Measurements from ENCODE around the gene LBX2. TPM values are rescaled to one million over a fixed set of nuclear protein-coding genes. Genes with fewer than 3 reads are reported as not detected.

Gene LBX2
- under 1 TPM in 1 of 2 experiments, not detected in 1; 0.30 TPM for total RNA-seq
- polyA plus RNA-seq, result under 1 TPM in 1 of 2 donors, not detected in 1; 0.23 TPM

DNA sequence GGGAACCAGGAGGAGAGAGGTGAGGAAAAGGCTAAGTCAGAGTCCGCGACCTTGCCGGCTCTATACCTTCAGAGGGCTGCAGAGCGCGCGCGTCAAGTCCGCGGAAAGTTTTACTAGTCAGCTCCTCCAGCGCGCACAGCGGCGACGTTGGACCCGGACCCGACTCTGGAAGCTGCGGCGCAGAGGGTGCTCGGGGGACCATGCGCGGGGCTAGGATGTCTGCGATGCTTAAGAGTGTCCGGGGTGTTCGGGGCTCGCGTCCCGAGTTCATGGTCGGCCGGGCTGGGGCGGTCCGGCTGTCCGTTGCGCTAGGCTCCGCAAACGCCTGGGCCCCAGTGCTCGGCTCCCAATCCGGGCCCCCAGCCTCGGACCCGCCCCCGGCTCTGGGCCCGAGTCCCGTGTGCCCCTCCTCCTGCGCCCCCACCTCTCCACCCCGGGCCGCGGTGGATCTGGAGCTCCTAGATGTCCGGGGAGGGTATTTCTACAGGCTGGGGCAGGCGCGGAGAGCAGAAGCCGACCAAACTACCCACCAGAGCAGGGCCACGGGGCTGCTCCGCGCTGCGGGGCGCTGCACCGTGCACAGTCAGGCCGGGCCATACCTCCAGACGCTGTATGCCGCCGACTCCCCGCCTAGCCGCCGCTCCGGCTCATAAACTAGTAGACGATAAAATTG is at the start of gene LBX2:
TSS of gene LBX2 (minus strand) at position 337 of the 673 bp plus-strand sequence. CDS start at position 271, 66 bp downstream.
- H3K27ac Mint-ChIP-seq, result peak within 1 kb of the TSS in 5 of 7 donors; percentile 30 to 63 (median 39)
- ChIA-PET POLR2A (ENCODE audit: partially characterized antibody) (interaction anchor here (0.6 to 8.0 kb wide), 5 partner anchors 16 to 565 kb away, joined by 3 to 28 read pairs (median 7); partner anchors contain the start of genes CCDC142, MRPL53, TTC31 and WBP1), CTCF (ENCODE audit: partially characterized antibody) (interaction anchor here (2.3 kb wide), 1 partner anchor 88 kb away, joined by 9 read pairs; no protein-coding TSS in a partner anchor)
- H3K4me1 Mint-ChIP-seq, result peaks cover 12 to 63% (median 39%) of the 10 kb centered on the region in 4 donors
- H3K9me3 ChIP-seq (ENCODE audit: control insufficient read depth in 1 of 2, low read length in 2 of 2), result no peaks in the 10 kb centered on the region
- peaks cover 37% of the 10 kb centered on the region for H3K4me1 ChIP-seq (ENCODE audit: insufficient read depth, low read length)
- no peaks in the 10 kb centered on the region for H3K9me3 Mint-ChIP-seq
- peaks cover 22 to 52% of the 10 kb centered on the region in 2 donors for H3K27me3 Mint-ChIP-seq
- H3K4me3 ChIP-seq (ENCODE audit: low read length in 2 of 2), result peak within 1 kb of the TSS; percentile 52 to 64
- H3K27ac ChIP-seq (ENCODE audit: low read depth, low read length), result no peak within 1 kb of the TSS
- peak within 1 kb of the TSS; percentile 78 to 96 (median 89) for H3K4me3 Mint-ChIP-seq
- peaks cover 39% of the 10 kb centered on the region for H3K27me3 ChIP-seq (ENCODE audit: insufficient read depth, low read length)
- H3K36me3 ChIP-seq (ENCODE audit: insufficient read depth, low read length), result no peaks in the 10 kb centered on the region
- intact Hi-C loops (cut with micrococcal nuclease), result no loop called here
- no peak for DNase-seq
- peaks cover 3 to 4% of the 10 kb centered on the region in 2 donors for H3K36me3 Mint-ChIP-seq

GRCh38 chr2:74548285-74548899 is 49.0 kb upstream of the LBX2 start:
- Histone ChIP-seq H3K4me1 (ENCODE audit: insufficient read depth, low read length) (peaks cover 13% of the 10 kb centered on the region), H3K4me3 (ENCODE audit: low read length in 2 of 2) (no peak overlapping the region), H3K36me3 (ENCODE audit: insufficient read depth, low read length) (no peaks in the 10 kb centered on the region), H3K9me3 (ENCODE audit: control insufficient read depth in 1 of 2, low read length in 2 of 2) (no peaks in the 10 kb centered on the region), H3K27me3 (ENCODE audit: insufficient read depth, low read length) (peaks cover 30% of the 10 kb centered on the region), H3K27ac (ENCODE audit: low read depth, low read length) (no peak overlapping the region)
- no peak overlapping the region for H3K27ac Mint-ChIP-seq
- ChIA-PET POLR2A (ENCODE audit: partially characterized antibody) (no interaction called here), CTCF (ENCODE audit: partially characterized antibody) (interaction anchor here (1.0 kb wide), 1 partner anchor 15 kb away, joined by 3 read pairs; no protein-coding TSS in a partner anchor)
- peaks cover 7 to 19% (median 12%) of the 10 kb centered on the region in 4 donors for H3K4me1 Mint-ChIP-seq
- no peaks in the 10 kb centered on the region for H3K36me3 Mint-ChIP-seq
- H3K4me3 Mint-ChIP-seq, result peak overlapping the region; percentile 50 to 85 (median 74)
- intact Hi-C loops (cut with micrococcal nuclease), result no loop called here
- H3K9me3 Mint-ChIP-seq, result no peaks in the 10 kb centered on the region
- H3K27me3 Mint-ChIP-seq, result peaks cover 26 to 46% of the 10 kb centered on the region in 2 donors
- DNase-seq, result no peak

DNA sequence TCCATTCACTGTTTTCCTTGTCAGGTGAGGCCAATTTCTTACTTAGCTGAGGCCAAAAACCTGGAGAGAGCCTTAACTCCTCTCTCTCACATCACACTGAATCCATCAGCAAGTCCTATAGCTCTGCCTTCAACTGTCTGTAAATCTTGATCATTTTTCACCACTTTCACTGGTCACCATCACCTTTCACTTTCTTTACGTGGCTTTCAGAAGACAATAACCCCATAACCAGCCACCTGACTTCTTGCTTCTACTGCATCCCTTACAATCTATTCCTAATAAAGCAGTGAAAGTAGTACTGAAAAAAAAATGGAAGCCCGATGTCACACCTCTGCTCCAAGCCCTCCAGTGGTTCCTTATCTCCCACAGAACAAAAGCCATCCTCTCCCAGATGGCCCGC is 46.6 kb upstream of the LBX2 start:
- no peak overlapping the region for H3K27ac Mint-ChIP-seq
- no peak for DNase-seq
- H3K36me3 ChIP-seq (ENCODE audit: insufficient read depth, low read length), result no peaks in the 10 kb centered on the region
- H3K36me3 Mint-ChIP-seq, result no peaks in the 10 kb centered on the region
- peaks cover 32 to 43% of the 10 kb centered on the region in 2 donors for H3K27me3 Mint-ChIP-seq
- intact Hi-C loops (cut with micrococcal nuclease), result no loop called here
- ChIA-PET POLR2A (ENCODE audit: partially characterized antibody) (no interaction called here), CTCF (ENCODE audit: partially characterized antibody) (interaction anchor here (0.9 to 3.2 kb wide), 4 partner anchors 16 to 211 kb away, joined by 3 to 11 read pairs (median 3); partner anchors contain the start of genes CCDC142, HTRA2 and TTC31)
- H3K4me1 ChIP-seq (ENCODE audit: insufficient read depth, low read length), result peaks cover 13% of the 10 kb centered on the region
- H3K9me3 ChIP-seq (ENCODE audit: control insufficient read depth in 1 of 2, low read length in 2 of 2), result no peaks in the 10 kb centered on the region
- H3K27ac ChIP-seq (ENCODE audit: low read depth, low read length), result no peak overlapping the region
- peaks cover 3 to 13% (median 10%) of the 10 kb centered on the region in 4 donors for H3K4me1 Mint-ChIP-seq
- no peak overlapping the region for H3K4me3 ChIP-seq (ENCODE audit: low read length in 2 of 2)
- peaks cover 30% of the 10 kb centered on the region for H3K27me3 ChIP-seq (ENCODE audit: insufficient read depth, low read length)
- no peak overlapping the region for H3K4me3 Mint-ChIP-seq
- H3K9me3 Mint-ChIP-seq, result no peaks in the 10 kb centered on the region

GRCh38 chr2:74544634-74545033 is 45.2 kb upstream of the LBX2 start:
- H3K27me3 ChIP-seq (ENCODE audit: insufficient read depth, low read length), result peaks cover 20% of the 10 kb centered on the region
- H3K27ac ChIP-seq (ENCODE audit: low read depth, low read length), result no peak overlapping the region
- ChIA-PET POLR2A (ENCODE audit: partially characterized antibody) (interaction anchor here (1.2 to 1.3 kb wide), 2 partner anchors 15 to 87 kb away, joined by 4 read pairs; partner anchors contain the start of genes AUP1, HTRA2 and WBP1), CTCF (ENCODE audit: partially characterized antibody) (interaction anchor here (0.8 to 3.2 kb wide), 10 partner anchors 10 to 722 kb away, joined by 3 to 11 read pairs (median 3); partner anchors contain the start of genes CCDC142, HTRA2 and TTC31)
- no peak overlapping the region for H3K4me3 Mint-ChIP-seq
- peaks cover 12% of the 10 kb centered on the region for H3K4me1 ChIP-seq (ENCODE audit: insufficient read depth, low read length)
- no peak for DNase-seq
- H3K9me3 ChIP-seq (ENCODE audit: control insufficient read depth in 1 of 2, low read length in 2 of 2), result no peaks in the 10 kb centered on the region
- H3K36me3 Mint-ChIP-seq, result no peaks in the 10 kb centered on the region
- H3K36me3 ChIP-seq (ENCODE audit: insufficient read depth, low read length), result no peaks in the 10 kb centered on the region
- intact Hi-C loops (cut with micrococcal nuclease), result loop anchor here (1.0 kb wide), 1 partner anchor 61 kb away; the partner anchor contains the start of gene TTC31
- H3K27me3 Mint-ChIP-seq, result peaks cover 26 to 36% of the 10 kb centered on the region in 2 donors
- no peaks in the 10 kb centered on the region for H3K9me3 Mint-ChIP-seq
- peaks cover 3 to 12% (median 6%) of the 10 kb centered on the region in 4 donors for H3K4me1 Mint-ChIP-seq
- H3K27ac Mint-ChIP-seq, result no peak overlapping the region
- H3K4me3 ChIP-seq (ENCODE audit: low read length in 2 of 2), result no peak overlapping the region

GRCh38 chr2:74542978-74543377 is 43.6 kb upstream of the LBX2 start:
- peaks cover 0 to 2% (median under 1%) of the 10 kb centered on the region in 4 donors for H3K4me1 Mint-ChIP-seq
- H3K27ac Mint-ChIP-seq, result no peak overlapping the region
- Histone ChIP-seq H3K27me3 (ENCODE audit: insufficient read depth, low read length) (peaks cover 6% of the 10 kb centered on the region), H3K4me1 (ENCODE audit: insufficient read depth, low read length) (no peaks in the 10 kb centered on the region), H3K27ac (ENCODE audit: low read depth, low read length) (no peak overlapping the region), H3K4me3 (ENCODE audit: low read length in 2 of 2) (no peak overlapping the region), H3K36me3 (ENCODE audit: insufficient read depth, low read length) (no peaks in the 10 kb centered on the region), H3K9me3 (ENCODE audit: control insufficient read depth in 1 of 2, low read length in 2 of 2) (no peaks in the 10 kb centered on the region)
- ChIA-PET POLR2A (ENCODE audit: partially characterized antibody) (no interaction called here), CTCF (ENCODE audit: partially characterized antibody) (no interaction called here)
- H3K9me3 Mint-ChIP-seq, result no peaks in the 10 kb centered on the region
- intact Hi-C loops (cut with micrococcal nuclease), result no loop called here
- DNase-seq, result no peak
- H3K36me3 Mint-ChIP-seq, result no peaks in the 10 kb centered on the region
- H3K4me3 Mint-ChIP-seq, result no peak overlapping the region
- H3K27me3 Mint-ChIP-seq, result peaks cover 26 to 40% of the 10 kb centered on the region in 2 donors

GRCh38 chr2:74540291-74540690 is 40.9 kb upstream of the LBX2 start:
- no peak overlapping the region for H3K4me3 ChIP-seq (ENCODE audit: low read length in 2 of 2)
- H3K27me3 ChIP-seq (ENCODE audit: insufficient read depth, low read length), result no peaks in the 10 kb centered on the region
- Mint-ChIP-seq H3K36me3 (no peaks in the 10 kb centered on the region), H3K27me3 (peaks cover 23 to 37% of the 10 kb centered on the region in 2 donors), H3K4me1 (peaks cover 0 to 1% (median 0%) of the 10 kb centered on the region in 4 donors), H3K4me3 (no peak overlapping the region), H3K9me3 (no peaks in the 10 kb centered on the region), H3K27ac (no peak overlapping the region)
- ChIA-PET CTCF (ENCODE audit: partially characterized antibody) (no interaction called here), POLR2A (ENCODE audit: partially characterized antibody) (interaction anchor here (1.1 kb wide), 1 partner anchor 57 kb away, joined by 3 read pairs; the partner anchor contains the start of genes CCDC142 and TTC31)
- H3K4me1 ChIP-seq (ENCODE audit: insufficient read depth, low read length), result no peaks in the 10 kb centered on the region
- no peak for DNase-seq
- intact Hi-C loops (cut with micrococcal nuclease), result no loop called here
- no peak overlapping the region for H3K27ac ChIP-seq (ENCODE audit: low read depth, low read length)
- H3K36me3 ChIP-seq (ENCODE audit: insufficient read depth, low read length), result no peaks in the 10 kb centered on the region
- H3K9me3 ChIP-seq (ENCODE audit: control insufficient read depth in 1 of 2, low read length in 2 of 2), result no peaks in the 10 kb centered on the region

DNA sequence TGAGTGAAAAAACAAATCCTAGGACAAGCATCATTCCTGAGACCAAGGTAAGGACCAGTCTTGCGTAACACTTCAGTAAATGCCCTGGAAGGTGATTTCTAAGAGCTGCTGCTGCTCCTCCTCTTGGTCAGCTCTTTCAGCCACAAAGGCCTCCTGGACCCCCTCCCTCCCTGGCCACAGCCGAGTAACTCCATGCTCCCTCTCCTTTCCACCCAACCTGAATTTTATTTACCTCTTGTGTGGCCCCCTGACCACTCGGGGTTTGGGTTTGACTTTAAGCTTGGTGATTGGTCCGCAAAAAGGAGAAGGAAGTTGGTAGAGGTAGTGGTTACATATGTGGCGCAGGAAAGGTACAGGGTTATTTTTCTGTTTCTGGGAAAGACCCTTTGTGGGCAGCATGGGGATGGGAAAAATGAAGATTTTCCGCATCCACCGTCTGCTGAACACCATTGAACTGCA is 39.5 kb upstream of the LBX2 start:
- ChIA-PET POLR2A (ENCODE audit: partially characterized antibody) (interaction anchor here (0.9 to 1.4 kb wide), 2 partner anchors 9 kb away, joined by 3 to 6 read pairs; partner anchors contain the start of genes AUP1 and HTRA2), CTCF (ENCODE audit: partially characterized antibody) (interaction anchor here (1.2 kb wide), 1 partner anchor 289 kb away, joined by 6 read pairs; no protein-coding TSS in a partner anchor)
- intact Hi-C loops (cut with micrococcal nuclease), result no loop called here

More for the DNA sequence above, 39.5 kb upstream of the LBX2 start:
- Histone ChIP-seq H3K27ac (ENCODE audit: low read depth, low read length) (no peak overlapping the region), H3K4me1 (ENCODE audit: insufficient read depth, low read length) (no peaks in the 10 kb centered on the region), H3K27me3 (ENCODE audit: insufficient read depth, low read length) (no peaks in the 10 kb centered on the region), H3K9me3 (ENCODE audit: control insufficient read depth in 1 of 2, low read length in 2 of 2) (no peaks in the 10 kb centered on the region), H3K36me3 (ENCODE audit: insufficient read depth, low read length) (no peaks in the 10 kb centered on the region), H3K4me3 (ENCODE audit: low read length in 2 of 2) (no peak overlapping the region)
- Mint-ChIP-seq H3K4me1 (peaks cover 0 to 1% (median 0%) of the 10 kb centered on the region in 4 donors), H3K27ac (no peak overlapping the region), H3K36me3 (no peaks in the 10 kb centered on the region), H3K4me3 (no peak overlapping the region), H3K9me3 (no peaks in the 10 kb centered on the region), H3K27me3 (peaks cover 23 to 29% of the 10 kb centered on the region in 2 donors)
- DNase-seq, result no peak
